Stimulated activated effector memory CD8-positive, alpha-beta T cell treated with anti-CD3 and anti-CD28 coated beads, Interleukin-12 subunit alpha, Interleukin-12 subunit beta, amount 100 ng/mL, for 72 hours (primary cell): Measurements from ENCODE around the gene CEMIP.

Experiments
- ATAC-seq: fragments of 150-1000 bp; cut with Tn5 transposase; 2 replicates; pipeline ENCODE4 v1.10.0; 2021
- DNase-seq, 2 donors: peaks; one replicate each; pipeline ENCODE4 v3.0.0; 2021 to 2022; ENCODE audit warnings: low spot score in 2 of 2
- H3K27ac Mint-ChIP-seq: one replicate; pipeline ENCODE4 v1.8.0; 2022; ENCODE audit warnings: mild to moderate bottlenecking, mixed read lengths
- H3K36me3 Mint-ChIP-seq: one replicate; pipeline ENCODE4 v1.8.0; 2022; ENCODE audit warnings: mild to moderate bottlenecking, mixed read lengths
- H3K4me1 Mint-ChIP-seq: one replicate; pipeline ENCODE4 v1.8.0; 2022; ENCODE audit warnings: mixed read lengths
- H3K4me3 Mint-ChIP-seq: one replicate; pipeline ENCODE4 v1.8.0; 2022; ENCODE audit warnings: mild to moderate bottlenecking, mixed read lengths
- H3K9me3 Mint-ChIP-seq: one replicate; pipeline ENCODE4 v1.8.0; 2022; ENCODE audit warnings: mixed read lengths

CEMIP gene

GRCh38 chr15:80990955-80991354 is 211.8 kb downstream of the CEMIP start:
- Mint-ChIP-seq H3K4me3 (peak overlapping the region; percentile 97), H3K36me3 (peaks cover 18% of the 10 kb centered on the region), H3K9me3 (no peaks in the 10 kb centered on the region), H3K4me1 (peaks cover 45% of the 10 kb centered on the region), H3K27ac (no peak overlapping the region)
- DNase-seq: no peak
- no peak for ATAC-seq

- Mint-ChIP-seq H3K9me3 (no peaks in the 10 kb centered on the region), H3K4me1 (peaks cover 43% of the 10 kb centered on the region), H3K36me3 (peaks cover 15% of the 10 kb centered on the region), H3K27ac (no peak overlapping the region), H3K4me3 (no peak overlapping the region)
- ATAC-seq (no peak), DNase-seq (no peak)
Measured at GRCh38 chr15:80991421-80991820, 212.3 kb downstream of the CEMIP start.

GRCh38 chr15:80992006-80992405 is 212.8 kb downstream of the CEMIP start:
- Mint-ChIP-seq H3K4me3 (no peak overlapping the region), H3K4me1 (peaks cover 37% of the 10 kb centered on the region), H3K27ac (no peak overlapping the region), H3K36me3 (peaks cover 15% of the 10 kb centered on the region), H3K9me3 (no peaks in the 10 kb centered on the region)
- DNase-seq: no peak
- no peak for ATAC-seq

- H3K36me3 Mint-ChIP-seq: peaks cover 15% of the 10 kb centered on the region
- no peaks in the 10 kb centered on the region for H3K9me3 Mint-ChIP-seq
- peaks cover 35% of the 10 kb centered on the region for H3K4me1 Mint-ChIP-seq
- ATAC-seq (no peak), DNase-seq (no peak)
- H3K27ac Mint-ChIP-seq: no peak overlapping the region
- no peak overlapping the region for H3K4me3 Mint-ChIP-seq
Measured at GRCh38 chr15:80992441-80992840, 213.3 kb downstream of the CEMIP start.

GRCh38 chr15:80996247-80996646 is 217.1 kb downstream of the CEMIP start:
- no peak overlapping the region for H3K4me3 Mint-ChIP-seq
- ATAC-seq (no peak), DNase-seq (no peak)
- peaks cover 24% of the 10 kb centered on the region for H3K4me1 Mint-ChIP-seq
- H3K9me3 Mint-ChIP-seq: no peaks in the 10 kb centered on the region
- peaks cover 8% of the 10 kb centered on the region for H3K36me3 Mint-ChIP-seq
- no peak overlapping the region for H3K27ac Mint-ChIP-seq

- no peak for ATAC-seq
Measured at GRCh38 chr15:80997692-80998091, 218.5 kb downstream of the CEMIP start.

GRCh38 chr15:80998251-80998650 is 219.1 kb downstream of the CEMIP start:
- H3K36me3 Mint-ChIP-seq: peaks cover 18% of the 10 kb centered on the region
- H3K4me3 Mint-ChIP-seq: no peak overlapping the region
- peaks cover 21% of the 10 kb centered on the region for H3K4me1 Mint-ChIP-seq
- DNase-seq (no peak), ATAC-seq (no peak)
- H3K9me3 Mint-ChIP-seq: no peaks in the 10 kb centered on the region
- no peak overlapping the region for H3K27ac Mint-ChIP-seq

More at GRCh38 chr15:80997692-80998091, 218.5 kb downstream of the CEMIP start:
- no peaks in the 10 kb centered on the region for H3K9me3 Mint-ChIP-seq
- no peak overlapping the region for H3K4me3 Mint-ChIP-seq
- H3K36me3 Mint-ChIP-seq: peaks cover 15% of the 10 kb centered on the region
- peaks cover 21% of the 10 kb centered on the region for H3K4me1 Mint-ChIP-seq
- H3K27ac Mint-ChIP-seq: no peak overlapping the region
- no peak for DNase-seq

GRCh38 chr15:80999623-81000036 is 220.5 kb downstream of the CEMIP start:
- no peak for ATAC-seq
- Mint-ChIP-seq H3K4me3 (peak overlapping the region; percentile 86), H3K4me1 (peaks cover 35% of the 10 kb centered on the region), H3K27ac (peak overlapping the region; percentile 89), H3K9me3 (no peaks in the 10 kb centered on the region), H3K36me3 (peaks cover 32% of the 10 kb centered on the region)
- DNase-seq: peak in 1 of 2 donors; percentile 65

- Mint-ChIP-seq H3K4me1 (peaks cover 41% of the 10 kb centered on the region), H3K27ac (peak overlapping the region; percentile 89), H3K36me3 (peaks cover 37% of the 10 kb centered on the region), H3K4me3 (peak overlapping the region; percentile 86), H3K9me3 (no peaks in the 10 kb centered on the region)
- DNase-seq: no peak
- no peak for ATAC-seq
Measured at GRCh38 chr15:81000144-81000623, 221.0 kb downstream of the CEMIP start.

- peak; percentile 72 to 93 for DNase-seq
- Mint-ChIP-seq H3K27ac (peak within 1 kb of the TSS; percentile 89), H3K9me3 (no peaks in the 10 kb centered on the region), H3K36me3 (peaks cover 39% of the 10 kb centered on the region), H3K4me3 (peak within 1 kb of the TSS; percentile 86), H3K4me1 (peaks cover 46% of the 10 kb centered on the region)
- peak; percentile 82 for ATAC-seq
Measured at GRCh38 chr15:81000624-81001151, 221.5 kb downstream of the CEMIP start, which contains the start of gene TLNRD1. TLNRD1 (plus strand) TSS chr15:81000923; CDS start chr15:81002272, 1,349 bp downstream.
